IMR-90 (cell line): ENCODE measurements around the gene ANKMY1. TPM values are rescaled to one million over a fixed set of nuclear protein-coding genes. Genes with fewer than 3 reads are reported as not detected.

Source experiments
- ATAC-seq: fragments of 200-7000 bp; cut with Tn5 transposase; 2 replicates; pipeline ENCODE4 v1.9.1; 2020; ENCODE audit warnings: low read depth, mild to moderate bottlenecking, moderate library complexity
- BruUV-seq: library from RNA; stranded (reverse); fragments of 400-500 nt; replicated peaks from 2 replicates; lab custom pipeline; 2021; lab: Mats Ljungman, UMichigan
- CTCF ChIA-PET: fragments of 300-600 bp; formaldehyde crosslinking; extraction: SDS; loops from one replicate; lab custom pipeline; 2021; ENCODE audit warnings: antibody characterized with exemption; lab: Yijun Ruan, JAX
- POLR2A ChIA-PET: fragments of 300-600 bp; sonication (Branson Sonifier 250); formaldehyde crosslinking; loops from one replicate; lab custom pipeline; 2022; ENCODE audit warnings: antibody characterized with exemption; ENCODE audit not compliant: unreplicated experiment; lab: Charles Lee
- DNase-seq: peaks from one replicate; pipeline ENCODE4 v3.0.0; 2013
- H2AFZ ChIP-seq: replicated peaks from 2 replicates; pipeline ENCODE3; 2013; ENCODE audit warnings: low read length, mild to moderate bottlenecking; ENCODE audit not compliant: poor library complexity
- H2AK5ac ChIP-seq: 2 replicates; pipeline ENCODE4 v1.6.1; 2013; ENCODE audit warnings: low read depth, low read length, inconsistent platforms
- H2AK9ac ChIP-seq: replicated peaks from 2 replicates; pipeline ENCODE3; 2013; ENCODE audit warnings: mild to moderate bottlenecking, low read depth, low read length, moderate library complexity; ENCODE audit not compliant: poor library complexity
- H2BK120ac ChIP-seq: 2 replicates; pipeline ENCODE4 v1.6.1; 2013; ENCODE audit warnings: low read depth, low read length, inconsistent platforms
- H2BK15ac ChIP-seq: 3 replicates; pipeline ENCODE4 v1.6.1; 2013; ENCODE audit warnings: low read depth, low read length, inconsistent platforms
- H2BK20ac ChIP-seq: 2 replicates; pipeline ENCODE4 v1.6.1; 2013; ENCODE audit warnings: low read depth, mild to moderate bottlenecking, inconsistent platforms, low read length, moderate library complexity
- H2BK5ac ChIP-seq: 2 replicates; pipeline ENCODE4 v1.6.1; 2013; ENCODE audit warnings: mild to moderate bottlenecking, low read depth, low read length, inconsistent platforms; ENCODE audit not compliant: poor library complexity, severe bottlenecking
- H3K14ac ChIP-seq: replicated peaks from 2 replicates; pipeline ENCODE4 v1.6.1; 2013; ENCODE audit warnings: low read depth, low read length, inconsistent platforms
- H3K18ac ChIP-seq: 2 replicates; pipeline ENCODE4 v1.6.1; 2013; ENCODE audit warnings: low read depth, low read length, control low read depth
- H3K23ac ChIP-seq: 2 replicates; pipeline ENCODE4 v1.6.1; 2013; ENCODE audit warnings: low read depth, low read length, inconsistent platforms
- H3K27ac ChIP-seq: 2 replicates; pipeline ENCODE4 v1.5.1; 2013; ENCODE audit warnings: mild to moderate bottlenecking, control low read depth, low read length; ENCODE audit not compliant: insufficient read depth
- H3K27me3 ChIP-seq: 2 replicates; pipeline ENCODE4 v1.6.1; 2013; ENCODE audit warnings: low read length; ENCODE audit not compliant: control insufficient read depth, insufficient read depth
- H3K36me3 ChIP-seq: 2 replicates; pipeline ENCODE4 v1.6.1; 2013; ENCODE audit warnings: low read length, mixed read lengths; ENCODE audit not compliant: control insufficient read depth, insufficient read depth
- H3K4ac ChIP-seq: 2 replicates; pipeline ENCODE4 v1.6.1; 2013; ENCODE audit warnings: low read depth, low read length, inconsistent platforms
- H3K4me1 ChIP-seq: 2 replicates; pipeline ENCODE4 v1.6.1; 2013; ENCODE audit warnings: low read length, mixed read lengths; ENCODE audit not compliant: control insufficient read depth, insufficient read depth
- H3K4me2 ChIP-seq: 2 replicates; pipeline ENCODE4 v1.6.1; 2013; ENCODE audit warnings: low read depth, mild to moderate bottlenecking, control low read depth, low read length, moderate library complexity
- H3K4me3 ChIP-seq: 2 replicates; pipeline ENCODE4 v1.5.1; 2013; ENCODE audit warnings: low read depth, mild to moderate bottlenecking, control low read depth, low read length, moderate library complexity; ENCODE audit not compliant: insufficient read depth
- H3K56ac ChIP-seq: 2 replicates; pipeline ENCODE4 v1.6.1; 2013; ENCODE audit warnings: low read length, inconsistent platforms; ENCODE audit not compliant: insufficient read depth; ENCODE audit errors: extremely low read depth
- H3K79me1 ChIP-seq, 2 experiments: 2 replicates each; pipeline ENCODE4 v1.6.1; 2013; ENCODE audit warnings: low read length in 2 of 2, inconsistent platforms in 1 of 2, low read depth in 1 of 2
- H3K9ac ChIP-seq: 2 replicates; pipeline ENCODE4 v1.6.1; 2013; ENCODE audit warnings: low read depth, low read length, control low read depth
- H3K9me1 ChIP-seq: 2 replicates; pipeline ENCODE4 v1.6.1; 2013; ENCODE audit warnings: low read length, inconsistent platforms; ENCODE audit not compliant: insufficient read depth
- H3K9me3 ChIP-seq: 2 replicates; pipeline ENCODE4 v1.6.1; 2013; ENCODE audit warnings: low read length; ENCODE audit not compliant: control insufficient read depth, insufficient read depth
- H4K20me1 ChIP-seq: 2 replicates; pipeline ENCODE4 v1.6.1; 2013; ENCODE audit warnings: low read length, inconsistent platforms; ENCODE audit not compliant: insufficient read depth
- H4K5ac ChIP-seq: 2 replicates; pipeline ENCODE4 v1.6.1; 2013; ENCODE audit warnings: mild to moderate bottlenecking, low read depth, low read length, control low read depth
- H4K8ac ChIP-seq, 2 experiments: 2 replicates each; pipeline ENCODE4 v1.6.1; 2013; ENCODE audit warnings: low read depth in 2 of 2, low read length in 2 of 2, control low read depth in 1 of 2, inconsistent platforms in 1 of 2
- H4K91ac ChIP-seq: 2 replicates; pipeline ENCODE4 v1.6.1; 2013; ENCODE audit warnings: low read depth, low read length, inconsistent platforms; ENCODE audit not compliant: insufficient read depth
- BHLHE40 ChIP-seq: fragments of 150-350 bp; IDR thresholded peaks from 2 replicates; pipeline ENCODE4 v1.6.1; 2016; ENCODE audit warnings: mild to moderate bottlenecking, low read depth, low read length
- MAFK ChIP-seq: IDR thresholded peaks from 2 replicates; pipeline ENCODE4 v1.6.1; 2012; ENCODE audit warnings: low read depth, low read length, improper control_type of control experiment
- MAZ ChIP-seq: IDR thresholded peaks from 2 replicates; pipeline ENCODE4 v1.6.1; 2012; ENCODE audit warnings: low read depth, mild to moderate bottlenecking, low read length, improper control_type of control experiment, moderate library complexity, borderline replicate concordance
- RAD21 ChIP-seq: IDR thresholded peaks from 2 replicates; pipeline ENCODE4 v1.6.1; 2012; ENCODE audit warnings: low read length, improper control_type of control experiment
- RFX5 ChIP-seq: IDR thresholded peaks from 2 replicates; pipeline ENCODE4 v1.8.0; 2012; ENCODE audit warnings: low read depth, mild to moderate bottlenecking, low read length, moderate library complexity
- WGBS, 2 experiments: methylation state at CpG; one replicate each; pipeline versions ENCODE4 v1.1.5 to v1.1.7; 2013; ENCODE audit warnings: missing lambda C conversion rate in 2 of 2; ENCODE audit not compliant: insufficient read length in 1 of 2; ENCODE audit errors: extremely low coverage in 2 of 2; 5-methylcytosine and 5-hydroxymethylcytosine counted together
- dilution Hi-C: fragments of 300-500 bp; cut with HindIII; formaldehyde crosslinking; loops from one replicate; pipeline ENCODE4 v1.14.3; 2018; ENCODE audit warnings: low sequenced_read_pairs; ENCODE audit not compliant: unreplicated experiment
- in situ Hi-C: fragments of 300-500 bp; cut with MboI; formaldehyde crosslinking; loops from 3 replicates; pipeline ENCODE4 v1.14.3; 2019; ENCODE audit warnings: low sequenced_read_pairs, inconsistent platforms, mixed read lengths
- intact Hi-C: fragments of 100-400 bp; cut with micrococcal nuclease; formaldehyde crosslinking; loops from 2 replicates; pipeline ENCODE4 v1.10.0; 2022
- polyA plus RNA-seq, 3 experiments: library from polyadenylated mRNA; depleted of rRNA; stranded (reverse); fragments of >200 nt; gene quantifications; 2 replicates each; pipeline ENCODE4 v1.2.3, GENCODE V29; 2012; ENCODE audit warnings: low replicate concordance in 1 of 3
- total RNA-seq: library from RNA; depleted of rRNA; stranded (reverse); fragments of >200 nt; gene quantifications from 2 replicates; pipeline ENCODE4 v1.2.3, GENCODE V29; 2012

Gene ANKMY1
- total and polyA plus RNA-seq, 2 of the 4 experiments (the other 2 are of a cell fraction) = 2.9 to 5.5 TPM

DNA sequence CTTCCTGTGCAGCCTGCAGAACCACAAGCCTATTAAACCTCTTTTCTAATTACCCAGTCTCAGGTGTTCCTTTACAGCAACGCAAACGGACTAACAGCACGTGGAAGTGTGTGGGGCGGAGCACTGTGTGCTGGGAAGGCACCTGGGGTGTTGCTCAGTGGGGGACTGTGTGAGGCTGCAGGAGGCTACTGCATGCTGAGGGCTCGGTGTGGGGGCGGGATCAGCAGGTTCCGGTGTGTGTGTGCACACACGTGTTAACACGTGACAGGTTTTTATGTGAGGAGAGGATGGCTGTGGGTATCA lies 58.9 kb downstream of the ANKMY1 start (continued):
- TF ChIP-seq RAD21 = no peak
- no peak for TF ChIP-seq MAFK
- no peak for TF ChIP-seq RFX5

DNA sequence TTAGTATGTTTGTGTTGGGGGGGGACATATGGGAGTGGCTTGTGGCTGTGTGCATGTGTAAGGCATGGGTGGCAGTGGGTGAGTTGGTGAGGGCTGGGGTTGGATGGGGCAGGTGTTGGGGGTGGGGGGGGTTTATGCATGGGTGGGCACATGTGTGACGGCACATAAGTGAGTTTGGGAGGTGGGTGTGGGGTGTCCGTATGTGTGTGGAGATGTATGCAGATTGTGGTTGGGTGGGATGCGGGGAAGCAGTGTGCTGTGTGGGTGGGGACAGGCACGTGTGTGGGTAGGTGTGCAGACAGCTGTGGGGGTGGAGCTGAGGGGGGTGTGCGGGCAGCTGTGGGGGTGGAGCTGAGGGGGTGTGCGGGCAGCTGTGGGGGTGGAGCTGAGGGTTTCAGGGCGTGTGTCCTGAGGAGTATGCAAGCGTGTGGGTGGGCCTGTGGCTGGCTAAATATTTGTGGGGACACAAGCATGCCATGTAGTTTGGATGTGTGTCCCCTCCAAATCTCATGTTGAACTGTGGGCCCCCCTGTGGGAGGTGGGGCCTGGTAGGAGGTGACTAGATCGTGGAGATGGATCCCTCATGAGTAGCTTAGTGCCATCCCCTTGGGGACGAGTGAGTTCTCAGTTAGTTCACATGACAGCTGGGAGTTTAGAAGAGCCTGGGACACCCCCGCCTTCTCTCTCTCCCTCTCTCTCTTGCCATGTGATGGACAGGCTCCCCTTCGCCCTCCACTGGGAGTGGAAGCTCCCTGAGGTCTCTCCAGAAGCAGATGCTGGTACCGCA lies 59.4 kb downstream of the ANKMY1 start:
- 96% methylated on average over 5 of the region's 13 CpGs; no CpG with 5 or more reads in 1 of the 2 experiments for WGBS, 2 experiments
- no peaks in the 10 kb centered on the region for H3K9me3 ChIP-seq
- intact Hi-C loops = no loop called here
- no peak overlapping the region for H3K4me3 ChIP-seq
- H3K4me1 ChIP-seq = no peaks in the 10 kb centered on the region
- ATAC-seq (no peak), DNase-seq (no peak)
- no peaks in the 10 kb centered on the region for H3K79me1 ChIP-seq
- H2BK120ac ChIP-seq = no peak overlapping the region
- no peak overlapping the region for H3K27ac ChIP-seq
- H3K23ac ChIP-seq = no peak overlapping the region
- peaks cover 2% of the 10 kb centered on the region for H3K36me3 ChIP-seq
- H4K91ac ChIP-seq = no peak overlapping the region
- H3K4me2 ChIP-seq = no peak overlapping the region
- ChIA-PET POLR2A (no interaction called here), CTCF (no interaction called here)
- no peak overlapping the region for H2AK5ac ChIP-seq
- no peak overlapping the region for H2BK20ac ChIP-seq
- H3K56ac ChIP-seq = no peak overlapping the region
- H3K4ac ChIP-seq = no peak overlapping the region
- H3K18ac ChIP-seq = no peak overlapping the region
- BruUV-seq = no TSS peak
- H2AFZ ChIP-seq = no peak overlapping the region
- no peaks in the 10 kb centered on the region for H3K27me3 ChIP-seq
- no peaks in the 10 kb centered on the region; the same call in 1 of the 2 replicates for H4K20me1 ChIP-seq
- H4K8ac ChIP-seq = no peak overlapping the region
- dilution Hi-C loops = no loop called here
- in situ Hi-C loops = no loop called here
- no peak overlapping the region for H2AK9ac ChIP-seq
- H3K9me1 ChIP-seq = peaks cover 10% of the 10 kb centered on the region; the same call in 1 of the 2 replicates
- no peak overlapping the region for H4K5ac ChIP-seq
- no peak overlapping the region for H3K9ac ChIP-seq
- H3K14ac ChIP-seq = no peak overlapping the region
- no peak overlapping the region for H2BK15ac ChIP-seq
- no peak for TF ChIP-seq BHLHE40
- TF ChIP-seq MAZ = no peak
- no peak overlapping the region for H2BK5ac ChIP-seq
